ENCODE measurements around the gene IRF7. TPM values are rescaled to one million over a fixed set of nuclear protein-coding genes. Genes with fewer than 3 reads are reported as not detected.
"Not testable (repeated sequence)": the region's sequence is repeated elsewhere in the genome, so short reads cannot be mapped to it uniquely, and the experiment has no call there.

Gene IRF7
- polyA plus RNA-seq, 1 experiment = 6.1 TPM

GRCh38 chr11:655036-655726 is 39.4 kb upstream of the IRF7 start:
- Histone ChIP-seq H3K27me3 (ENCODE audit: control insufficient read depth, insufficient read depth, low read length) (no peaks in the 10 kb centered on the region), H3K36me3 (ENCODE audit: control insufficient read depth, insufficient read depth, low read length) (peaks cover 18% of the 10 kb centered on the region), H3K4me3 (ENCODE audit: low read depth, low read length) (no peak overlapping the region)
- TF ChIP-seq, protein P1, sequence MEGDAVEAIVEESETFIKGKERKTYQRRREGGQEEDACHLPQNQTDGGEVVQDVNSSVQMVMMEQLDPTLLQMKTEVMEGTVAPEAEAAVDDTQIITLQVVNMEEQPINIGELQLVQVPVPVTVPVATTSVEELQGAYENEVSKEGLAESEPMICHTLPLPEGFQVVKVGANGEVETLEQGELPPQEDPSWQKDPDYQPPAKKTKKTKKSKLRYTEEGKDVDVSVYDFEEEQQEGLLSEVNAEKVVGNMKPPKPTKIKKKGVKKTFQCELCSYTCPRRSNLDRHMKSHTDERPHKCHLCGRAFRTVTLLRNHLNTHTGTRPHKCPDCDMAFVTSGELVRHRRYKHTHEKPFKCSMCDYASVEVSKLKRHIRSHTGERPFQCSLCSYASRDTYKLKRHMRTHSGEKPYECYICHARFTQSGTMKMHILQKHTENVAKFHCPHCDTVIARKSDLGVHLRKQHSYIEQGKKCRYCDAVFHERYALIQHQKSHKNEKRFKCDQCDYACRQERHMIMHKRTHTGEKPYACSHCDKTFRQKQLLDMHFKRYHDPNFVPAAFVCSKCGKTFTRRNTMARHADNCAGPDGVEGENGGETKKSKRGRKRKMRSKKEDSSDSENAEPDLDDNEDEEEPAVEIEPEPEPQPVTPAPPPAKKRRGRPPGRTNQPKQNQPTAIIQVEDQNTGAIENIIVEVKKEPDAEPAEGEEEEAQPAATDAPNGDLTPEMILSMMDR (IDR thresholded peaks at IDR 0.05; ENCODE audit: insufficient read depth, low read depth, low read length) = no peak
- DNase-seq (ENCODE audit: low read depth) = no peak
- ChIA-PET POLR2A (no interaction called here), CTCF (interaction anchor here (1.2 kb wide), 1 partner anchor 8 kb away, joined by 5 read pairs; no protein-coding TSS in a partner anchor)

DNA sequence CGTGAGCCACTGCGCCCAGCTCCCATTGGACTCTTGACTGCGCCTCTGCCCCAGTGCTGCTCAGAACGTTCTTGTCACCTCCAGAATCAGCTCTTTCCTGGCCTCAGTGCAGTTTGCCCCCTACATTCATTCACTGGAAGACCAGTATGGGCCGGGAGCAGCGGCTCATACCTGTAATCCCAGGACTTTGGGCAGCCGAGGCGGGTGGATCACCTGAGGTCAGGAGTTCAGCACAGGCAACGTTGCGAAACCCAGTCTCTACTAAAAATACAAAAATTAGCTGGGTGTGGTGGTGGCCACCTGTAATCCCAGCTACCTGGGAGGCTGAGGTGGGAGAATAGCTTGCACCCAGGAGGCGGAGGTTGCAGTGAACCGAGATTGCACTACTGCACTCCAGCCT is 38.7 kb upstream of the IRF7 start:
- CTCF ChIA-PET; DNase-seq (ENCODE audit: low read depth); H3K4me3 ChIP-seq (ENCODE audit: low read depth, low read length); POLR2A ChIA-PET; H3K27me3 ChIP-seq (ENCODE audit: control insufficient read depth, insufficient read depth, low read length): not testable (repeated sequence)
- peaks cover 16% of the 10 kb centered on the region for H3K36me3 ChIP-seq (ENCODE audit: control insufficient read depth, insufficient read depth, low read length)

- H3K27me3 ChIP-seq (ENCODE audit: control insufficient read depth, insufficient read depth, low read length) = no peaks in the 10 kb centered on the region
- POLR2A ChIA-PET = no interaction called here
- no peak overlapping the region for H3K4me3 ChIP-seq (ENCODE audit: low read depth, low read length)
- TF ChIP-seq, protein P1 (IDR thresholded peaks at IDR 0.05; ENCODE audit: insufficient read depth, low read depth, low read length) = no peak
- no peak for DNase-seq (ENCODE audit: low read depth)
- H3K36me3 ChIP-seq (ENCODE audit: control insufficient read depth, insufficient read depth, low read length) = peaks cover 14% of the 10 kb centered on the region
- CTCF ChIA-PET = no interaction called here
Observed at GRCh38 chr11:653837-654236, 38.1 kb upstream of the IRF7 start.

- H3K4me3 ChIP-seq (ENCODE audit: low read depth, low read length); DNase-seq (ENCODE audit: low read depth); POLR2A ChIA-PET; H3K27me3 ChIP-seq (ENCODE audit: control insufficient read depth, insufficient read depth, low read length): not testable (repeated sequence)
- CTCF ChIA-PET = interaction anchor here (0.7 kb wide), 1 partner anchor 70 kb away, joined by 4 read pairs; no protein-coding TSS in a partner anchor
- peaks cover 12% of the 10 kb centered on the region for H3K36me3 ChIP-seq (ENCODE audit: control insufficient read depth, insufficient read depth, low read length)
Observed at GRCh38 chr11:653136-653535, 37.4 kb upstream of the IRF7 start.

- ChIA-PET CTCF (interaction anchor here (0.6 to 1.3 kb wide), 2 partner anchors 12 to 52 kb away, joined by 3 to 8 read pairs; no protein-coding TSS in a partner anchor), POLR2A (no interaction called here)
- TF ChIP-seq, protein P1 (IDR thresholded peaks at IDR 0.05; ENCODE audit: insufficient read depth, low read depth, low read length) = no peak
- Histone ChIP-seq H3K4me3 (ENCODE audit: low read depth, low read length) (no peak overlapping the region), H3K36me3 (ENCODE audit: control insufficient read depth, insufficient read depth, low read length) (peaks cover 7% of the 10 kb centered on the region), H3K27me3 (ENCODE audit: control insufficient read depth, insufficient read depth, low read length) (no peaks in the 10 kb centered on the region)
- no peak for DNase-seq (ENCODE audit: low read depth)
Observed at GRCh38 chr11:650482-650881, 34.7 kb upstream of the IRF7 start.

- CTCF ChIA-PET = interaction anchor here (1.4 kb wide), 1 partner anchor 8 kb away, joined by 5 read pairs; no protein-coding TSS in a partner anchor
- not testable (repeated sequence) for H3K36me3 ChIP-seq (ENCODE audit: control insufficient read depth, insufficient read depth, low read length)
Observed at GRCh38 chr11:647672-648158, 32.0 kb upstream of the IRF7 start.

More at GRCh38 chr11:647672-648158, 32.0 kb upstream of the IRF7 start:
- POLR2A ChIA-PET; H3K4me3 ChIP-seq (ENCODE audit: low read depth, low read length); DNase-seq (ENCODE audit: low read depth); H3K27me3 ChIP-seq (ENCODE audit: control insufficient read depth, insufficient read depth, low read length): not testable (repeated sequence)

All from BJ (cell line).